Measurements from ENCODE around the gene SLCO1B1.

The SLCO1B1 gene

GRCh38 chr12:21221778-21222177 is 90.8 kb downstream of the SLCO1B1 start:
- DNase-seq (ENCODE audit: low read depth) = no peak

- DNase-seq (ENCODE audit: low read depth) = no peak
These were observed 92.9 kb downstream of the SLCO1B1 start for GRCh38 chr12:21223930-21224329.

GRCh38 chr12:21234395-21234794 is 103.4 kb downstream of the SLCO1B1 start:
- DNase-seq (ENCODE audit: low read depth) = no peak

GRCh38 chr12:21239866-21240265 is 108.9 kb downstream of the SLCO1B1 start:
- no peak for DNase-seq (ENCODE audit: low read depth)

- DNase-seq (ENCODE audit: low read depth) = no peak
These were observed 117.7 kb downstream of the SLCO1B1 start for GRCh38 chr12:21248679-21249078.

- DNase-seq (ENCODE audit: low read depth) = no peak
These were observed 121.1 kb downstream of the SLCO1B1 start for GRCh38 chr12:21252070-21252469.

GRCh38 chr12:21257172-21257571 is 126.2 kb downstream of the SLCO1B1 start:
- no peak for DNase-seq (ENCODE audit: low read depth)

GRCh38 chr12:21264232-21264631 is 133.2 kb downstream of the SLCO1B1 start:
- DNase-seq (ENCODE audit: low read depth) = no peak

- no peak for DNase-seq (ENCODE audit: low read depth)
These were observed 134.9 kb downstream of the SLCO1B1 start for GRCh38 chr12:21265932-21266331.

- no peak for DNase-seq (ENCODE audit: low read depth)
These were observed 145.8 kb downstream of the SLCO1B1 start for GRCh38 chr12:21276826-21277225.
